GM06990 (cell line): ENCODE measurements around the gene PRPH2.
"Not testable (repeated sequence)": the region's sequence is repeated elsewhere in the genome, so short reads cannot be mapped to it uniquely, and the experiment has no call there.

ENCODE experiments used
- DNase-seq: peaks from one replicate; pipeline ENCODE4 v3.0.0-alpha.2; 2011; ENCODE audit not compliant: insufficient read length; ENCODE audit errors: extremely low read depth
- H3K27me3 ChIP-seq: replicated peaks from 2 replicates; pipeline ENCODE4 v1.6.0; 2011; ENCODE audit warnings: low read length; ENCODE audit not compliant: control insufficient read depth, insufficient read depth
- H3K36me3 ChIP-seq: 2 replicates; pipeline ENCODE4 v1.5.1; 2011; ENCODE audit warnings: low read length; ENCODE audit not compliant: control insufficient read depth, insufficient read depth
- H3K4me3 ChIP-seq: replicated peaks from 2 replicates; pipeline ENCODE4 v1.5.1; 2011; ENCODE audit warnings: low read depth, mild to moderate bottlenecking, control low read depth, low read length
- CTCF ChIP-seq: IDR thresholded peaks from 2 replicates; pipeline ENCODE4 v1.5.1; 2011; ENCODE audit warnings: low read length, control low read depth, mild to moderate bottlenecking, inconsistent platforms; ENCODE audit not compliant: insufficient read depth, poor library complexity, severe bottlenecking

The PRPH2 gene

GRCh38 chr6:42710316-42710715, 12.1 kb downstream of the PRPH2 start:
- no peak overlapping the region for H3K4me3 ChIP-seq
- H3K27me3 ChIP-seq = no peaks in the 10 kb centered on the region
- TF ChIP-seq CTCF = no peak
- no peak for DNase-seq
- H3K36me3 ChIP-seq = no peaks in the 10 kb centered on the region

- H3K27me3 ChIP-seq = no peaks in the 10 kb centered on the region
- H3K36me3 ChIP-seq = no peaks in the 10 kb centered on the region
- no peak for TF ChIP-seq CTCF
- H3K4me3 ChIP-seq = no peak overlapping the region
- DNase-seq = no peak
These were observed 12.5 kb downstream of the PRPH2 start for GRCh38 chr6:42709871-42710270.

GRCh38 chr6:42708096-42708495, 14.3 kb downstream of the PRPH2 start:
- no peak for DNase-seq
- H3K4me3 ChIP-seq = no peak overlapping the region
- H3K27me3 ChIP-seq = no peaks in the 10 kb centered on the region
- H3K36me3 ChIP-seq = no peaks in the 10 kb centered on the region
- TF ChIP-seq CTCF = no peak

GRCh38 chr6:42707595-42707994, 14.8 kb downstream of the PRPH2 start:
- no peak for TF ChIP-seq CTCF
- DNase-seq = no peak
- Histone ChIP-seq H3K4me3 (no peak overlapping the region), H3K27me3 (no peaks in the 10 kb centered on the region), H3K36me3 (no peaks in the 10 kb centered on the region)

- Histone ChIP-seq H3K36me3 (no peaks in the 10 kb centered on the region), H3K4me3 (no peak overlapping the region), H3K27me3 (no peaks in the 10 kb centered on the region)
- no peak for TF ChIP-seq CTCF
- no peak for DNase-seq
These were observed 17.4 kb downstream of the PRPH2 start for GRCh38 chr6:42704937-42705374.

- Histone ChIP-seq H3K27me3 (no peaks in the 10 kb centered on the region), H3K36me3 (no peaks in the 10 kb centered on the region), H3K4me3 (no peak overlapping the region)
- no peak for DNase-seq
- no peak for TF ChIP-seq CTCF
These were observed 18.0 kb downstream of the PRPH2 start for GRCh38 chr6:42704251-42704936.

- not testable (repeated sequence) for H3K36me3 ChIP-seq, H3K27me3 ChIP-seq, DNase-seq, H3K4me3 ChIP-seq
These were observed 19.6 kb downstream of the PRPH2 start for GRCh38 chr6:42702786-42703185.
